Left lung (tissue), 10 donors: ENCODE data around the gene TSPYL4. TPM values are rescaled to one million over a fixed set of nuclear protein-coding genes. Genes with fewer than 3 reads are reported as not detected.

ENCODE experiments used
- ATAC-seq: fragments of 200-7000 bp; cut with Tn5 transposase; one replicate; pipeline ENCODE4 v1.9.1; 2020; ENCODE audit warnings: moderate library complexity
- DNase-seq, 4 donors: peaks; one replicate each; pipeline ENCODE4 v3.0.0-alpha.2; 2013 to 2020
- H3K27ac ChIP-seq, 2 donors: fragments of 200-600 bp; sonication (generic) in 1 of 2; one replicate each; pipeline versions ENCODE4 v1.5.0 to v1.8.0; 2020 to 2021
- H3K27me3 ChIP-seq, 2 donors: fragments of 200-600 bp; sonication (generic) in 1 of 2; one replicate each; pipeline versions ENCODE4 v1.5.0 to v1.8.0; 2020 to 2021
- H3K36me3 ChIP-seq, 2 donors: fragments of 200-600 bp; sonication (generic) in 1 of 2; one replicate each; pipeline versions ENCODE4 v1.5.0 to v1.8.0; 2020 to 2021
- H3K4me1 ChIP-seq, 2 donors: fragments of 200-600 bp; one replicate each; pipeline ENCODE4 v1.8.0; 2021
- H3K4me3 ChIP-seq, 2 donors: fragments of 200-600 bp; sonication (generic) in 1 of 2; one replicate each; pipeline versions ENCODE4 v1.5.0 to v1.8.0; 2020 to 2021; ENCODE audit warnings: mild to moderate bottlenecking in 1 of 2
- H3K9me3 ChIP-seq, 2 donors: fragments of 200-600 bp; sonication (generic) in 1 of 2; one replicate each; pipeline versions ENCODE4 v1.5.0 to v1.8.0; 2020 to 2021
- intact Hi-C, 2 donors: fragments of 100-400 bp; cut with DNase I; formaldehyde crosslinking; loops; one replicate each; pipeline versions ENCODE4 v1.11.2 to v1.14.2; 2022
- polyA plus RNA-seq, 6 donors: library from polyadenylated mRNA; unstranded; fragments of 120-200 nt; gene quantifications; one replicate each; pipeline ENCODE4 v1.2.1, GENCODE V29; 2013; ENCODE audit not compliant: insufficient read length in 6 of 6
- total RNA-seq, 2 donors: library from RNA; stranded (reverse); fragmentation: NEBNext Ultra II Directional; extraction: Animal tissue kit (Norgen Biotek cat#: 25700); gene quantifications; one replicate each; pipeline ENCODE4 v1.2.1, GENCODE V29; 2021
- TF ChIP-seq, protein P1 (sequence below), 2 donors: fragments of 200-600 bp; sonication (generic) in 1 of 2; IDR thresholded peaks; one replicate each; pipeline versions ENCODE4 v1.5.0 to v1.8.0; 2021; ENCODE audit warnings: antibody characterized with exemption in 2 of 2
- donor health status: DM: no; HTN: yes; CAD: no.
- donor health status: DM: no; HTN: no; CAD: no.

TSPYL4 gene
- total and polyA plus RNA-seq, 8 donors: 10.2 to 53.8 (median 48.8) TPM

DNA sequence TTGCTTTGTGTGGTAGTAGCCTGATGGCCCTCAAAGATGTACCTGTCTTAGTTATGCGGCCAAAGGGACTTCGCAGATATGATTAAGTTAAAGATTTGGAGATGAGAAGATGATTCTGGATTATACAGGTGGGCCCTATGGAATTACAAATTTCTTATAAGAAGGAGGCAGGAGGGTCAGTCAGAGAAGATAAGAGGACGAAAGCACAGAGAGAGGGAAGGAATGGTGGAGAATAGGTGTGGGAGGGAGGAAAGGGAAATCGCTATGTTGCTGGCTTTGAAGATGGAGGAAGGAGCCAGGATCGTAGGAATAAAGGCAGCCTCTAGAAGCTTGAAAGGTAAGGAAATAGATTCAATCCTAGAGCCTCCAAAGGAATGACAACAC lies 27.1 kb upstream of the TSPYL4 start:
- intact Hi-C loops: loop anchor here in 1 of 2 donors (10.0 kb wide), 1 partner anchor 254 kb away; no protein-coding TSS in a partner anchor

DNA sequence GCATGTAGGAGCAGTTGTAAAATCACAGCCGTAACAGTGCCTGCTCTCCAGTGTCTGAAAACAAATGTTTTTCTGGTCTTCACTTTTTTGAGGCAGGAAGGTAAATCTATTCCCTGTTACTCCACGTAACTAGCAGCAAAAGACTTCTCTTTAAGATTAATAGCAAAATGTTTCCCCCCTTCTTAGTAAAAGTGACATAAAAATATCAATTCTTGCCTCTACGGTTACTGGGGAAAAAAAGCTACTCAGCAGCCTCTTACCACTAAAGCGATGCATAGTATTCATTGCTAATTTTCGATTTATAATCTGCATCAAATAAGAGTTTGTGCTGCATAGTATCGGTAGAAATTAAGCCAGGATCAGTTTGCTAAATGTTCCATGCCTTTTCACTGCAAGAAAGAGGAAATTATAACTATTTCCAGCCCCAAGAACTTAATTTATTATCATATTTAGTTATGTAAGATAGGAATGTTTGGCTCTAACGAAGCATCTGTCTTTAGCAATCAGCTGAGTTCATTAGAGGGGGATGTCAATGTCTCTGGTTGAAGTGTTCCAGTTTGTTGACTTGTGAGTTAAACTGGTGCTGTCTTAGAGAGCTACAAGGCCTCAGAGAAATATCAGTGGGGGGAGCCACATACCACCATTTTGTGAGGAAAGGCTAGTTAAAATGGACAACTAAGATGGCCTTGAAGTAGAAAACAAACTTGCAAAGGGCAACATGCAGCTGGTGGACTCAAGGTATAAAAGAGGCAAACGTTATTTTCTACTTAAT lies 26.5 kb upstream of the TSPYL4 start:
- no peaks in the 10 kb centered on the region for H3K9me3 ChIP-seq
- ATAC-seq: no peak
- intact Hi-C loops: loop anchor here in 1 of 2 donors (10.0 kb wide), 1 partner anchor 254 kb away; no protein-coding TSS in a partner anchor

More for the DNA sequence above, 27.1 kb upstream of the TSPYL4 start:
- H3K9me3 ChIP-seq: no peaks in the 10 kb centered on the region
- H3K27ac ChIP-seq: peak overlapping the region in 1 of 2 donors; percentile 98
- no peaks in the 10 kb centered on the region for H3K36me3 ChIP-seq
- no peak for ATAC-seq
- TF ChIP-seq, protein P1, sequence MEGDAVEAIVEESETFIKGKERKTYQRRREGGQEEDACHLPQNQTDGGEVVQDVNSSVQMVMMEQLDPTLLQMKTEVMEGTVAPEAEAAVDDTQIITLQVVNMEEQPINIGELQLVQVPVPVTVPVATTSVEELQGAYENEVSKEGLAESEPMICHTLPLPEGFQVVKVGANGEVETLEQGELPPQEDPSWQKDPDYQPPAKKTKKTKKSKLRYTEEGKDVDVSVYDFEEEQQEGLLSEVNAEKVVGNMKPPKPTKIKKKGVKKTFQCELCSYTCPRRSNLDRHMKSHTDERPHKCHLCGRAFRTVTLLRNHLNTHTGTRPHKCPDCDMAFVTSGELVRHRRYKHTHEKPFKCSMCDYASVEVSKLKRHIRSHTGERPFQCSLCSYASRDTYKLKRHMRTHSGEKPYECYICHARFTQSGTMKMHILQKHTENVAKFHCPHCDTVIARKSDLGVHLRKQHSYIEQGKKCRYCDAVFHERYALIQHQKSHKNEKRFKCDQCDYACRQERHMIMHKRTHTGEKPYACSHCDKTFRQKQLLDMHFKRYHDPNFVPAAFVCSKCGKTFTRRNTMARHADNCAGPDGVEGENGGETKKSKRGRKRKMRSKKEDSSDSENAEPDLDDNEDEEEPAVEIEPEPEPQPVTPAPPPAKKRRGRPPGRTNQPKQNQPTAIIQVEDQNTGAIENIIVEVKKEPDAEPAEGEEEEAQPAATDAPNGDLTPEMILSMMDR (IDR thresholded peaks at IDR 0.05): no peak
- H3K4me3 ChIP-seq: no peak overlapping the region
- no peaks in the 10 kb centered on the region for H3K27me3 ChIP-seq
- peaks cover 15 to 40% of the 10 kb centered on the region in 2 donors for H3K4me1 ChIP-seq
- DNase-seq: no peak

DNA sequence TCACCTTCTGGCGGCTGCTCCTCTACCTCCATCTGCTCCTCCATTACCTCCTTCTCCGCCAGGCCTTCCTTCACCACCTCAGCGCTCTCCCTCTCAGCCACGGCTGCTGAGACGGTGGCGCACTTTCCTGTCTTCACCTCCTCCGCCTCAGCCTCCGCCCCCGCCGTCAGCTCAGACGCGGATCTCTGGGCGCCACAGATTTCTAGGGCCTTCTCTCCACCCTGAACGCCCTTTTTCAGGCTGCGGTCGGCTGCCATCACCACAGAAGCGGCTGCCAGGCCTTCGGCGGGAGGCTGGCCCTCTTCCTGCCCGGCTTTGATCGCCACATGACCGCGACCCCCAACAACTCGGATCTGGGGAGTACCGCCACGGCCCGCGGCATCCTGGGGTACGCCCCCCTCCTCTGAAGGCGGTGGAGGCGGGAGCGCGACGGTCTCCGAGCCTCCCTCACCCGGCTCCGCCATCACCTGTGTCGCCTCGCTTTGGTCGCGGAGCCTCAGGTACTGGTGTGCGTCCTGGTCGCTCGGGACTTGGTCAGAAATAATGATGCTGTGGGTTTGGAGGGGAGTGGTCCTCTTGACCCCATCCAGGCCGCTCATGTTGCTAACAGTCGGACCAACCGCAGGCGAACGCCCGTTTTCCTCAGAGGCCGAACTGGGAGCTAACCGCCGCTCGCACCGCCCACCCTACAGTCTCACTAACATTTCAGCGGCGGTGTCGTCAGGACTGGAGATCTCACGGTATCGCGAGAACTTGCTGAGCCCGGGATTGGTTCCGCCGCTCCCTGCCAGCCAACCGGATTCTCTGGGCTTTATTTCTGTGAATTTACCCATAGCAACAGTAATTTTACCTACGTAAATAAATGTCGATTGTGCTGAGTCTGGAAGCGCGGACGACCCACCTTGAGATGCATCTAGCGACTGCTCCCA lies 25.6 kb upstream of the TSPYL4 start, which contains the start of gene TSPYL1:
Gene TSPYL1, minus strand, starts transcription at position 699 of the 929 bp plus-strand sequence. Its CDS starts 100 bp downstream, at position 599.
- ATAC-seq (peak; percentile 95), DNase-seq (peak; percentile 94 to 98 (median 96))
- intact Hi-C loops: loop anchor here in 1 of 2 donors (10.0 kb wide), 1 partner anchor 255 kb away; no protein-coding TSS in a partner anchor
- Histone ChIP-seq H3K36me3 (peaks cover 0 to under 1% of the 10 kb centered on the region in 2 donors), H3K4me1 (peaks cover 28 to 54% of the 10 kb centered on the region in 2 donors), H3K27me3 (no peaks in the 10 kb centered on the region), H3K27ac (peak within 1 kb of the TSS; percentile 98 to 99), H3K4me3 (peak within 1 kb of the TSS; percentile 88 to 95), H3K9me3 (no peaks in the 10 kb centered on the region)
- TF ChIP-seq, protein P1 (IDR thresholded peaks at IDR 0.05): peak in 1 of 2 donors; percentile 1

More for the DNA sequence above, 26.5 kb upstream of the TSPYL4 start:
- Histone ChIP-seq H3K4me3 (peak overlapping the region; percentile 88 to 95), H3K27me3 (no peaks in the 10 kb centered on the region), H3K27ac (peak overlapping the region; percentile 98 to 99), H3K4me1 (peaks cover 21 to 46% of the 10 kb centered on the region in 2 donors), H3K36me3 (no peaks in the 10 kb centered on the region)
- DNase-seq: peak in 2 of 4 donors; percentile 28 to 49
- TF ChIP-seq, protein P1 (IDR thresholded peaks at IDR 0.05): no peak

DNA sequence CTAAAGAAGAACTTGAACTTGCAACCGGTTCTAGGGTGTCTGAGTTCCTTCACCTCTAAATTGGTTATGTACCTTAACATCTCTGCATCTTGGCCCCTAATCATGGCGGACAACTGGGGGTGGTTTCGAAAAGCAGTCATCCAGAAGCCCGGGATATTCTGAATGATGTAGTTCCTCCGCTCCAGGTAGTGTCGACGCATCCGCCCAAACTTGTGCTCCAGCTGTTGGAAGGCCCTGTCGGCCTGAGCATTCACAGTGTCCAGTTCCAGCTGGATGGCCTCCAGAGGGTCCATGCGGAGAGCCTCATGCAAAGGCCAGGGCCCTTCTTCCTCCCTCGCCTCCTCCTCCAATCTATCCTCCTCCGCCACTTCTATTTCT lies 25.0 kb upstream of the TSPYL4 start:
- intact Hi-C loops: no loop called here
- Histone ChIP-seq H3K36me3 (peaks cover 0 to 7% of the 10 kb centered on the region in 2 donors), H3K4me3 (peak overlapping the region; percentile 88 to 95), H3K27ac (peak overlapping the region; percentile 98 to 99), H3K27me3 (no peaks in the 10 kb centered on the region), H3K9me3 (no peaks in the 10 kb centered on the region), H3K4me1 (peaks cover 28 to 61% of the 10 kb centered on the region in 2 donors)
- TF ChIP-seq, protein P1 (IDR thresholded peaks at IDR 0.05): no peak
- DNase-seq: peak in 2 of 4 donors; percentile 59 to 74
- peak; percentile 28 for ATAC-seq
